ENCODE results near the gene MUC4. TPM values are rescaled to one million over a fixed set of nuclear protein-coding genes. Genes with fewer than 3 reads are reported as not detected.
"Not testable (repeated sequence)": the region's sequence is repeated elsewhere in the genome, so short reads cannot be mapped to it uniquely, and the experiment has no call there.

Gene MUC4
- total RNA-seq, 2 experiments from 2014 or later, result 0.06 TPM; not detected in 1

DNA sequence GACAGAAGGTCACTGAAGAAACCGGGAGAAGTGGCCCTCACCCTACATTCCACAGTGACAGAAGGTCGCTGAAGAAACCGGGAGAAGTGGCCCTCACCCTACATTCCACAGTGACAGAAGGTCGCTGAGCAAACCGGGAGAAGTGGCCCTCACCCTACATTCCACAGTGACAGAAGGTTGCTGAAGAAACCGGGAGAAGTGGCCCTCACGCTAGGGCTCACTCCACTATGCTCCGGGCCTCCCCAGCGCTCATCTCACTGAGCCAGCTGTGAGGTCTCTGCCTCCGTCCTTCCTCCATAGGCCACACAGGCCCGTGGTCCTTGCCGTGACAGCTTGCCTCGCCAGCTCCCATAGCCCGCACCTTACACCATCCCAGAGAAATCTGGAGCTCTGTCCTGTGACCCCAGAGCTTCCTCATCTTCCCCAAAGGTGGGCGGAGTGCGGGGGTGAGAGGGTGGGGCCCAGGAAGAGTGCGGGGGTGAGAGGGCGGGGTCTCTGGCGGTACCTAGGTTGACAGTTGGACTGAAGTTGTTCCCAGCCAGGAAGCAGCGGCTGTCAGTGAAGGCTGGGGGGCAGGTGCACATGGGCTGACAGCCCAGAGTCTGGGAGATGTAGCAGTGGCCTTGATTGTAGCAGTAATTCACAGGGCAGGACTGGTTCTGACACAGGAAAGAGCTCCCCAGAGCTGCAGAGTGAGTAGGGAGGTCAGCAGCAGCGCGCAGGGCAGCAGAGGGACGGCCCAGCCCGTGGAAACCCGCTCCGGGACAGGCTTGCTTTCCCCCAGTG lies 59.0 kb downstream of the MUC4 start:
- Mint-ChIP-seq H3K4me1 (peaks cover 20% of the 10 kb centered on the region), H3K4me3 (no peak overlapping the region), H3K9me3 (no peaks in the 10 kb centered on the region), H3K36me3 (no peaks in the 10 kb centered on the region), H3K27ac (no peak overlapping the region), H3K27me3 (peaks cover 10% of the 10 kb centered on the region)
- ATAC-seq (ENCODE audit: low read depth) (no peak), DNase-seq (no peak)
- POLR2A ChIA-PET, result no interaction called here

DNA sequence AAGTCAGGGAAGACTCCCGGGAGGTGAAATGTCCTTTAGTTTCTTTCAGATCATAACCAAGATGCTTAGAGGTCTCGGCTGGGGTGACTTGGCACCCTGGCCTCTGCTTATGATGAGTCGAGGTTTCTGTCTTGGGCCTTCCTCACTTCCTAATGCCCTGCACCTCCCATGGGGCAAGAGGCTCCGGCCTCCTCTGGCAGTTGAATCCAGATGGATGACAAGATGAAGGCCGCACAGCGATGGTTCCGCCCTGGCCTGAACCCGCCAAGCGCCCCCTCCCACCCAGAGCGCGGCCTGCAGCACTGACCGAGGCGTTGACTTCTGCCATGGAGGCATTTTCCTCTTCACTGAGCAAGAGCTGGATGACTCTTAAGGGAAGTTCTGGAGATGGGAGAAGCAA lies 59.7 kb downstream of the MUC4 start:
- peaks cover 20% of the 10 kb centered on the region for H3K4me1 Mint-ChIP-seq

DNA sequence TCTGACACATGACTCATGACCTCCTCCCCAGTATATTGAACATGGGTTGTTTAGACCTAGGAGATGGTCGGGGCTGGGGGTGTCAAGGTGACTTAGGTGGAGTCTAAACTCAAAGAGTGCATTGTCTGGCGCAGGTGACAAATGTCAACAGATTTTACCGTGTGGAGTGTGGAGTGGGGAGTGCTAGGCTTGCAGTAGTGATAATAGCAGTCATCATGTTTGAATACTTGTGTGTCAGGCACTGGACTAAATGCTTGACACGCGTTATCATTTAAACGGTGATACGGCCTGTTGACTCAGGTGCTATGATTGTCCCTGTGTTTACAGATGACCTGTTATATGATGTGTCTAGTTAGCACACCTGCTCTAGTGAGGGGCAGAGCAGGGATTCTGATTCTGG lies 60.2 kb downstream of the MUC4 start:
- Mint-ChIP-seq H3K9me3 (no peaks in the 10 kb centered on the region), H3K36me3 (no peaks in the 10 kb centered on the region), H3K27ac (no peak overlapping the region), H3K27me3 (peaks cover 11% of the 10 kb centered on the region), H3K4me3 (no peak overlapping the region), H3K4me1 (peaks cover 16% of the 10 kb centered on the region)
- ATAC-seq (ENCODE audit: low read depth) (no peak), DNase-seq (no peak)
- POLR2A ChIA-PET, result interaction anchor here (0.6 kb wide), 1 partner anchor 455 kb away, joined by 3 read pairs; no protein-coding TSS in a partner anchor

More for the DNA sequence above, 59.7 kb downstream of the MUC4 start:
- DNase-seq (no peak), ATAC-seq (ENCODE audit: low read depth) (no peak)
- no peak overlapping the region for H3K4me3 Mint-ChIP-seq
- H3K9me3 Mint-ChIP-seq, result no peaks in the 10 kb centered on the region
- POLR2A ChIA-PET, result no interaction called here
- no peak overlapping the region for H3K27ac Mint-ChIP-seq
- peaks cover 10% of the 10 kb centered on the region for H3K27me3 Mint-ChIP-seq
- H3K36me3 Mint-ChIP-seq, result no peaks in the 10 kb centered on the region

DNA sequence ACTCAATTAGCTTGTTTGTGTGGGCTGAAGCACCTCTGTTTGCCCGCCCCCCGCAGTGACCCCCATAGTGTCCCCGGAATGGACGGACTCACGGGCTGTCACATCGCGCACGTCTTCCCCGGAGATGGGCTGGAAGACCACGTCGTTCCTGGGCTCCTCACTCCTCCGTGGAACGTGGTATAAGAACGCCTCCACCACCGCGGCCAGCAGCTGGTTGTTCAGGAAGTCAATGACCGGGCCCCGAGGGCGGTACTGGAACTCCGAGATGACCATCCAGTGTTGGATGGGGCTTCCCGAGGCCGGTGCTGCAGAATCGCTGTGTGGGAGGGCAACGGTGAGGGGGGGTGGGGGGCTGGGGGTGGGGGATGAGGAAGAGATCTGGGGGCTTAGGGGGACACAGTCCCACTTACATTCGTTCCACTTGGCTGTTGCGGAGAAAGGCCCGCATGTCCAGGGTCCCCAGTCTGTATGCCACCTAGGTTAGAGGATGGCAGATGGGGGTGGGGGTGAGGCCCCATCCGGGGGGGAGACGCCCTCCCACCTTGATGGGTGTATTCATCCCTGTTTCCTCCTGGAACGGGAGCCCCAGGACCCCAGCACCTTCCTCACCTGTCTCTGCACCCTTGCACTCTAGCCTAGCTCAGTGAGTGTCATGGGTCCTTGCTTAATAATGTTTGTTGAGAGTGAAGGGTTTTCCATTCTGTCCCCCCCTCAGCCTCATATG lies 60.8 kb downstream of the MUC4 start:
- DNase-seq, result no peak
- H3K4me1 Mint-ChIP-seq, result peaks cover 13% of the 10 kb centered on the region

DNA sequence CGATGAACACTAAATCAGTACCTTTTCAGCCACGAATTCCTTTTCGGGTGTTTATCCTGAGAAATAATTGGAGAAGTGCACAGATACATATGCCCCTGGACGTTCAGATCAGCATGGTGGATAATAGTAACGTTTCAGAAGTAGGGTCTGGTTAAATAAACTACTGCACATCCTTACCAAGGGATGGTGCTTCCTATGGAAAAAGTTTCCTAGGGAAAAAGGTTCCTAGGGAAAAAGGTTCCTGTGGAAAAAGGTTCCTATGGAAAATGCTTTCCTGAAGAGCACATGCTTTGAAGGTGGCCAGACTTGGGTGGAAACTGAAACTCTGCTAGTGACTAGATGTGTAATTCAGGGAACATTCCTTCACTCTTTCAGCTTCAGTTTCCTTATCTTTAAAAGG lies 62.6 kb downstream of the MUC4 start:
- ATAC-seq (ENCODE audit: low read depth); H3K36me3 Mint-ChIP-seq; POLR2A ChIA-PET; DNase-seq; H3K4me3 Mint-ChIP-seq; H3K4me1 Mint-ChIP-seq; H3K9me3 Mint-ChIP-seq; H3K27ac Mint-ChIP-seq: not testable (repeated sequence)
- H3K27me3 Mint-ChIP-seq, result peaks cover 19% of the 10 kb centered on the region

More for the DNA sequence above, 60.8 kb downstream of the MUC4 start:
- no peaks in the 10 kb centered on the region for H3K9me3 Mint-ChIP-seq
- no peak for ATAC-seq (ENCODE audit: low read depth)
- POLR2A ChIA-PET, result interaction anchor here (0.6 kb wide), 1 partner anchor 455 kb away, joined by 3 read pairs; no protein-coding TSS in a partner anchor
- peaks cover 15% of the 10 kb centered on the region for H3K27me3 Mint-ChIP-seq
- no peaks in the 10 kb centered on the region for H3K36me3 Mint-ChIP-seq
- H3K4me3 Mint-ChIP-seq, result no peak overlapping the region
- H3K27ac Mint-ChIP-seq, result no peak overlapping the region

DNA sequence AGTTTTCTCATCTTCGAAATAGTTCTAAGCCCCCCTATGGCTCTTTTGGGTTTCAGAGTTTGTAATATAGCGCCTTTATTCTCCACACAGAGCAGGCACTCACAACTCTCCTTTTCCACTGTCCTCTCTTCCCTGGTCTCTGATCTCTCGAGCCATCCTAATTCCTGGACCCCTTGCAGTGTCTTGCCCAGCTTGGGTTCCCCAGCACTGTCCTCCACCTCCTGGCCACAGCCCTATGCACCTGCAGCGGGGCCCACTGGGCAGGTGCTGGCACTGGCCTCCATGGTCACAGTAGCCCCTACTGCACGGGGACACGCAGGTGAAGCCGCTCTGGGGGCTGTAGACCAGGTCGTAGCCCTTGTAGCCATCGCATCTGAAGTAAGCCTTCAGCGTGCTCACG lies 63.1 kb downstream of the MUC4 start:
- no peak for DNase-seq
- Mint-ChIP-seq H3K36me3 (no peaks in the 10 kb centered on the region), H3K27ac (no peak overlapping the region), H3K4me1 (peaks cover 9% of the 10 kb centered on the region), H3K27me3 (peaks cover 20% of the 10 kb centered on the region), H3K4me3 (no peak overlapping the region), H3K9me3 (no peaks in the 10 kb centered on the region)
- POLR2A ChIA-PET, result no interaction called here
- no peak for ATAC-seq (ENCODE audit: low read depth)

DNA sequence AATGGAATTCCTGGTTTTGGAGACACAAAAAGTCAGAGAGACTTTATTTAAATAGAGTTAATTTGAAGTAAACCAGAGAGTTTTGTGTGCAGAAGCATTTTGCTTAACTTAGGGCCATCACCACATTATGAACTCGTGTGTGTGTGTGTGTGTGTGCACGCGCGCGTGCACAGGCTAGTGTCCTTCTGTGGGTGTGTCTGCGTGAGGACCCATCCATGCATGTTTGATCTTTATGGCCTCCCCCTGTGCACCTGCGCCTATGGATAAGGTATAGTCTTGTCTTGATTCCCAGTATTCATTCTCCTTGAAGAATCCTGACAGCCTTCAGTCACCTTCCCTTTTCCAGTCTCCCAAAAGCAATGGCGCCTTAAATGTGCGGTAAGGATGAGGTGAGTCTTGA lies 65.0 kb downstream of the MUC4 start:
- H3K36me3 Mint-ChIP-seq, result no peaks in the 10 kb centered on the region
- H3K4me3 Mint-ChIP-seq, result no peak overlapping the region
- no peak overlapping the region for H3K27ac Mint-ChIP-seq
- H3K9me3 Mint-ChIP-seq, result no peaks in the 10 kb centered on the region
- ATAC-seq (ENCODE audit: low read depth) (no peak), DNase-seq (no peak)
- POLR2A ChIA-PET, result no interaction called here
- peaks cover 21% of the 10 kb centered on the region for H3K27me3 Mint-ChIP-seq
- H3K4me1 Mint-ChIP-seq, result peaks cover 6% of the 10 kb centered on the region

DNA sequence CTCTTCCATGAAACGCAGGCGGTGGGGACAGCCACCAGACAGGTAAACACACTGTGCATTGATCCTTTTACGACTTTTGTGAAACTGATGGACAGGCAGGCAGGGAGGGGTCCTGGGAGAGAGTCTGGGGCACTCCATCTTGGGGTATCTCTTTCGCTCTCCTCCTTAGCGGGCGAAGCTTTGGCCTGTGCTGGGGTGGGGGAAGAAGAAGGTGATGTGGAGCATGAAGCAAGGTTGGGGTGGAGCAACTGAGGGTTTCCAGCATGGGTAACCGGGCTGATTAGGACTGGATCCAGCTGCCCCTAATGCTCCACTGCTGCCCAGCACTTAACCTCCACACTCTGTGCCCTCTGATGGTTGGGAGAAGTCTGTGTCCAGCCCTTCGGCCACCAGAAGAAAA lies 65.4 kb downstream of the MUC4 start:
- Mint-ChIP-seq H3K27ac (no peak overlapping the region), H3K4me3 (no peak overlapping the region), H3K27me3 (peaks cover 24% of the 10 kb centered on the region), H3K36me3 (no peaks in the 10 kb centered on the region), H3K9me3 (no peaks in the 10 kb centered on the region), H3K4me1 (peaks cover 6% of the 10 kb centered on the region)
- DNase-seq, result no peak
- no peak for ATAC-seq (ENCODE audit: low read depth)
- POLR2A ChIA-PET, result no interaction called here

DNA sequence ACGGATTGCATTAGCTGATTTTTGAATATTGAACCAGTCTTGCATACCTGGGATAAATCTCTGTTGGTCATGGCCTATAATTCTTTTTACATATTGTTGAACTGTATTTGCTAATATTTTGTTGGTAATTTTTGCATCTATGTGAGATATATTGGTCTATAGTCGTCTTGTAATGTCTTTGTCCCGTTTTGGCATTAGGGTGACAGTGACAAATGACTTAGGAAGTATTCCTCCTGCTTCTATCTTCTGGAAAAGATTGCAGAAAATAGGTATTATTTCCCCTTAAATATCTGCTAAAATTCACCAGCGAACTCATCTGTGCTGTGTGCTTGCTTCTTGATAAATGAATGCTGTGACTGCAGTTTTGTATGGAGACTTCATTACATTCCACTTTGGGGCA lies 67.3 kb downstream of the MUC4 start:
- DNase-seq (no peak), ATAC-seq (ENCODE audit: low read depth) (no peak)
- no peaks in the 10 kb centered on the region for H3K36me3 Mint-ChIP-seq
- no peak overlapping the region for H3K4me3 Mint-ChIP-seq
- peaks cover 6% of the 10 kb centered on the region for H3K4me1 Mint-ChIP-seq
- peaks cover 24% of the 10 kb centered on the region for H3K27me3 Mint-ChIP-seq
- no peak overlapping the region for H3K27ac Mint-ChIP-seq
- H3K9me3 Mint-ChIP-seq, result no peaks in the 10 kb centered on the region
- POLR2A ChIA-PET, result no interaction called here

DNA sequence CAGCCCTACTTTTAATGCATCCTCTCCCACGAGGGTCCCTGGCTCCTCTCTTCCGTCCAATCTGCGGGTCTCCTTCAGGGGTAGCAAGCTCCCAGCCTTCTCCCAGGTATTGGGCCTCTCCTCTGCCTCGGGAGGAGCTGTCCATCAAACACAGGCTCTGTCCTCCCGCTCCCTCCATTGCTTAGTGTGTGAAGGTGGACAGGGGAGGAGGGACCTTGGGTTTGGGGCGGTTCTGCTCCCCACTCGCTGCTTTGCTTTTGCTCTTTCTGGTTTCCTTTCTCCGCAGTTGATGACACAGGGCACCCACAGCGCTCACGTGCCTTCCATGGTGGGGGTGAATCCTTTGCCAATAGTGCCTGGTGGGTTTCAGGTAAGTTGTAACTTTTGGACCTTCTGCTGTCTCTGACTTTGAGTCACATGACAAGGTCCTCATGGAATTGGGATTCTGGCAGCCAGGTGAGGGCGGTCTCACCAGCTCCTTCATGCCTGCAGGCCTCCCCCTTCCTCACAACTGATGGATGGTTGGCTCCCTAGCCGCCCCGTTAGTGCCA lies 72.1 kb downstream of the MUC4 start:
- Mint-ChIP-seq H3K27me3 (peaks cover 7% of the 10 kb centered on the region), H3K9me3 (no peaks in the 10 kb centered on the region), H3K36me3 (no peaks in the 10 kb centered on the region), H3K27ac (no peak overlapping the region), H3K4me1 (no peaks in the 10 kb centered on the region), H3K4me3 (no peak overlapping the region)
- ATAC-seq (ENCODE audit: low read depth) (no peak), DNase-seq (no peak)
- POLR2A ChIA-PET, result no interaction called here

DNA sequence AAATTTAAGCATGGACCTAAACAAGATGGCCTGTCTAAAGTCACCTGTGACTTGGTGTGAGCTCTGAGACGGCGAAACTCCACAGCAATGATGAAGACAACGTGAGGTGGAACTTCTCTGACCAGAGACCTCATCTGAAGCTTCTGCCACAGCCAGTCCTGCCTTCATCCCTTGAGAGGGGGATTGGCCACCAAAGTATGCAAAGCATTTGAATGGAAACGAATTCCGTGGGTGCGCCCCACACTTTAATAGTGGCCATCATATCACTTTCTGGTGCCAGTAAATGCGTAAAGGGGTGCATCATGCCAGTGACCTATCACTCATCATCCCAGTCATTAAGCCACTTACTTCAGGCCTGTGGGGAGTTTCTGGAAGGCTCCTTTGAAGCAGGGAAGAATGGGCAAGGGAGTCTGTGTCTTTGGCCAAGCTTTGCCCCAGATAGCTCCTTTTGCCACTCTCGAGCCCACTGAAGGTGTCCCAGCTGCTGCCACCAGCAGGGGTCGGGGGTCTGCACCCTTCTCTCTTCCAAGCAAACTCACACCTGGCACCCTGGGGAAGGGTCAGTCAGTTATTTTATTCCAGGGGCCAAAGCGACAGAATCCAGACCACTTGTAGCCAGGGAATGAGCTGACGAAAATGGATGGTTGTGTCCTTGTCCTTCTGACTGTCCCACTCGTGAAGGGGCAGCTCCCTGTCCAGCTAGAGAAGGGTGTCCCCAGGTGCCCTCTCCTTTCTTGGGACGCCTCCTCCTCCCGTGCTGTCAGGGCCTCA lies 73.3 kb downstream of the MUC4 start:
- POLR2A ChIA-PET, result no interaction called here
- no peaks in the 10 kb centered on the region for H3K4me1 Mint-ChIP-seq
- no peaks in the 10 kb centered on the region for H3K9me3 Mint-ChIP-seq
- H3K27ac Mint-ChIP-seq, result no peak overlapping the region
- peaks cover 4% of the 10 kb centered on the region for H3K27me3 Mint-ChIP-seq
- no peaks in the 10 kb centered on the region for H3K36me3 Mint-ChIP-seq
- DNase-seq, result no peak
- no peak overlapping the region for H3K4me3 Mint-ChIP-seq
- no peak for ATAC-seq (ENCODE audit: low read depth)

DNA sequence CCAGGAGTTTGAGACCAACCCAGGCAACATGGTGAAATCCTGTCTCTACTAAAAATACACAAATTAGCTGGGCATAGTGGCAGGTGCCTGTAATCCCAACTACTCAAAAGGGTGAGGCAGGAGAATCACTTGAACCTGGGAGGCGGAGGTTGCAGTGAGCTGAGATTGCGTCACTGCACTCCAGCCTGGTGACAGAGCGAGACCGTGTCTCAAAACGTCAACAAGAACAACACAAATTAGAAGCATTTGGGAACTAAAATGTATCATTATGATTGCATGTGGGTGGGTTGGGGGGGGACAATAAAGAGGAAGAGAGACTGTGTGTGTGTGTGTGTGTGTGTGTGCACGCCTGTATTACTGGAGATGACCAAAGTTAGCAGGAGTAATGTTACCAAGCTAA lies 73.9 kb downstream of the MUC4 start:
- H3K4me3 Mint-ChIP-seq; H3K27me3 Mint-ChIP-seq; H3K4me1 Mint-ChIP-seq; ATAC-seq (ENCODE audit: low read depth); DNase-seq; H3K36me3 Mint-ChIP-seq; POLR2A ChIA-PET; H3K9me3 Mint-ChIP-seq; H3K27ac Mint-ChIP-seq: not testable (repeated sequence)

DNA sequence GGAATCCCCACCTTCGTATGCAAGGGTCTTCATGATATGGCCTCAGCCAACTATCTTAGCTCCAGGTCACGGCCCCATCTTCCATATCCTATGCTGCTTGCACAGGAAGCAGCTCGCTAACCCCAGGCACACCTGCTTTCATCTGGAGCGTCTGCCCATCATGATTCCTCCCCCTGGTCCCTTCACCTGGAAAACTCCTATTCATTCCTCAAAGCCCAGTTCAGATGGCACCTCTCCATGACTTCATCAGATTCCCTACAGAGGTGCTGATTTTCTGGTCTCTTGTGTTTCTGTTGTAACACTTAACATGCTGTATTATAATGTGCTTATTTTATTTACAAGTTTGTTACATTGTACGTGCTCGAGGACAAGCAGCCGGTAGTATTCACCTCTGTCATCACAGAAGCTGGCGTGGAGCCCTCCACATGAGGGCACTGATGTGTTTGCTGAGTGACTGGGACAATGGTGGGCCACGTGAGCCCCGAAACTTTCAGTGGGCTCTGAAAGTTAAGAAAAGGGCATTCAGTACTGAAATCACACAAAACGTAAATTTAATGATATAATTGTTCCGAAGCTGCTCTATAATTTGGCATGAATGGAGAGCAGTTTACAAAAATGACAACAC lies 74.8 kb downstream of the MUC4 start:
- Mint-ChIP-seq H3K4me1 (no peaks in the 10 kb centered on the region), H3K27me3 (peaks cover 4% of the 10 kb centered on the region), H3K27ac (no peak overlapping the region), H3K36me3 (no peaks in the 10 kb centered on the region), H3K4me3 (no peak overlapping the region), H3K9me3 (no peaks in the 10 kb centered on the region)
- no peak for DNase-seq
- ATAC-seq (ENCODE audit: low read depth), result no peak
- POLR2A ChIA-PET, result no interaction called here

Data from activated naive CD8-positive, alpha-beta T cell treated with anti-CD3 and anti-CD28 coated beads, Interleukin-2, amount 10 ng/mL, durations not matched to agents 7 days and 5 days (primary cell).